ENCODE data around the gene C19orf44.
"Not testable (repeated sequence)": the region's sequence is repeated elsewhere in the genome, so short reads cannot be mapped to it uniquely, and the experiment has no call there.

Gene C19orf44

GRCh38 chr19:16508546-16508945 is 12.4 kb downstream of the C19orf44 start:
- Mint-ChIP-seq H3K4me1 (no peaks in the 10 kb centered on the region), H3K27me3 (ENCODE audit: low read depth, poor library complexity) (no peaks in the 10 kb centered on the region), H3K4me3 (no peak overlapping the region), H3K36me3 (ENCODE audit: low read depth) (peaks cover 28% of the 10 kb centered on the region), H3K27ac (no peak overlapping the region), H3K9me3 (no peaks in the 10 kb centered on the region)
- TF ChIP-seq CTCF (IDR thresholded peaks at IDR 0.05) = no peak
- no peak for DNase-seq

- H3K9me3 Mint-ChIP-seq = no peaks in the 10 kb centered on the region
- H3K4me1 Mint-ChIP-seq = no peaks in the 10 kb centered on the region
- no peaks in the 10 kb centered on the region for H3K27me3 Mint-ChIP-seq (ENCODE audit: low read depth, poor library complexity)
- H3K27ac Mint-ChIP-seq = peak overlapping the region; percentile 68
- H3K4me3 Mint-ChIP-seq = no peak overlapping the region
- TF ChIP-seq CTCF (IDR thresholded peaks at IDR 0.05) = no peak
- H3K36me3 Mint-ChIP-seq (ENCODE audit: low read depth) = peaks cover 25% of the 10 kb centered on the region
- DNase-seq = no peak
These were observed 13.2 kb downstream of the C19orf44 start for GRCh38 chr19:16509141-16510061.

- H3K4me3 Mint-ChIP-seq; H3K4me1 Mint-ChIP-seq; DNase-seq; H3K27me3 Mint-ChIP-seq (ENCODE audit: low read depth, poor library complexity); H3K9me3 Mint-ChIP-seq; H3K27ac Mint-ChIP-seq: not testable (repeated sequence)
- H3K36me3 Mint-ChIP-seq (ENCODE audit: low read depth) = peaks cover 21% of the 10 kb centered on the region
These were observed 16.4 kb downstream of the C19orf44 start for GRCh38 chr19:16512611-16513010.

GRCh38 chr19:16514383-16515019 is 18.3 kb downstream of the C19orf44 start:
- H3K27me3 Mint-ChIP-seq (ENCODE audit: low read depth, poor library complexity) = no peaks in the 10 kb centered on the region
- H3K36me3 Mint-ChIP-seq (ENCODE audit: low read depth) = peaks cover 22% of the 10 kb centered on the region
- no peaks in the 10 kb centered on the region for H3K4me1 Mint-ChIP-seq
- no peak overlapping the region for H3K27ac Mint-ChIP-seq
- H3K4me3 Mint-ChIP-seq = no peak overlapping the region
- no peak for DNase-seq
- H3K9me3 Mint-ChIP-seq = no peaks in the 10 kb centered on the region
- TF ChIP-seq CTCF (IDR thresholded peaks at IDR 0.05) = no peak

- no peaks in the 10 kb centered on the region for H3K9me3 Mint-ChIP-seq
- peaks cover 24% of the 10 kb centered on the region for H3K36me3 Mint-ChIP-seq (ENCODE audit: low read depth)
- peak overlapping the region; percentile 19 for H3K27ac Mint-ChIP-seq
- TF ChIP-seq CTCF (IDR thresholded peaks at IDR 0.05) = no peak
- no peak for DNase-seq
- H3K4me1 Mint-ChIP-seq = no peaks in the 10 kb centered on the region
- no peaks in the 10 kb centered on the region for H3K27me3 Mint-ChIP-seq (ENCODE audit: low read depth, poor library complexity)
- no peak overlapping the region for H3K4me3 Mint-ChIP-seq
These were observed 20.2 kb downstream of the C19orf44 start for GRCh38 chr19:16516381-16516780.

- no peaks in the 10 kb centered on the region for H3K9me3 Mint-ChIP-seq
- H3K4me1 Mint-ChIP-seq = no peaks in the 10 kb centered on the region
- H3K27ac Mint-ChIP-seq = peak overlapping the region; percentile 42
- H3K4me3 Mint-ChIP-seq = no peak overlapping the region
- H3K27me3 Mint-ChIP-seq (ENCODE audit: low read depth, poor library complexity) = no peaks in the 10 kb centered on the region
- peaks cover 20% of the 10 kb centered on the region for H3K36me3 Mint-ChIP-seq (ENCODE audit: low read depth)
- no peak for TF ChIP-seq CTCF (IDR thresholded peaks at IDR 0.05)
- no peak for DNase-seq
These were observed 20.9 kb downstream of the C19orf44 start for GRCh38 chr19:16516923-16517610.
